Astrocyte of the spinal cord (primary cell): ENCODE data around the gene LIF.

ENCODE experiments used
- DNase-seq: peaks from one replicate; pipeline ENCODE4 v3.0.0; 2011; ENCODE audit warnings: low read depth, low spot score
- H3K4me3 ChIP-seq: 2 replicates; pipeline ENCODE4 v1.5.1; 2011; ENCODE audit warnings: low read depth, mild to moderate bottlenecking, low read length, moderate library complexity
- in situ Hi-C: cut with HindIII; loops from 2 replicates; pipeline ENCODE4 v1.10.0; 2017; ENCODE audit warnings: low sequenced_read_pairs
- TF ChIP-seq, protein P1 (sequence below): IDR thresholded peaks from 2 replicates; pipeline ENCODE4 v1.5.1; 2012; ENCODE audit warnings: low read depth, mild to moderate bottlenecking, low read length, inconsistent platforms

Gene LIF

DNA sequence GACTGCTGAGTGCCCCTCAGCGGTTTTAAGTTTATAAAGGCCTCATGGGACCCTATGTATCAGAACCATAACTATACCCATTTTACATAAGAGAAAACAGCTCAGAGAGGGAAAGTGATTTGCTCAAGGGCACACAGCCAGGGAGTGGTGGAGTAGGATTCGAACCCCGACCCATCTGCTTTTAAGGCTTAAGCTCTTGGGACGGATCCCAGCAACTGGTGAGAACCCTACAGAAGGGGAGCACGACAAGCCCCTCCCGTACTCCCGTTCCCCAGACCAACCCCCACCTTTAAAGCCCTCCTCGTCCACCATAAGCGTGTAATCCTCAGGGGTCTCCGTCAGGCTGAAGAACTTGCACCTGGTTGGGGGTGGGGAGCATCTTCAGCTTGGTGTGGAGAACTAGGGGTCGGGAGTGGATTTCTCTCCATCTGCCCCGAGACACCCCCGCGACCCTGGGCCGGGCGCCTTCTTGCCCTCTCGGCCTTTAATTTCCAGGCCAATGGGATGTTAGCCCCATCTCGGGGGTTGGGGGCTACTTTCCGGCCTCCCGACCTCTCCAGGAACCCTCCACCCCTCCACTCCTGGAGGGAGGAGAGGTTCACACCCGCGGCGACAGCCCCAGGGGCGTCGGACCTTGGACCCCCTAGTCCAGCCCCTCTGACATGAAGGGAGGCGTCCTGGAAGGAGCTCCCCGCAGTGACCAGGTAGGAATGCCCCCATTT lies 42.0 kb upstream of the LIF start:
- TF ChIP-seq, protein P1, sequence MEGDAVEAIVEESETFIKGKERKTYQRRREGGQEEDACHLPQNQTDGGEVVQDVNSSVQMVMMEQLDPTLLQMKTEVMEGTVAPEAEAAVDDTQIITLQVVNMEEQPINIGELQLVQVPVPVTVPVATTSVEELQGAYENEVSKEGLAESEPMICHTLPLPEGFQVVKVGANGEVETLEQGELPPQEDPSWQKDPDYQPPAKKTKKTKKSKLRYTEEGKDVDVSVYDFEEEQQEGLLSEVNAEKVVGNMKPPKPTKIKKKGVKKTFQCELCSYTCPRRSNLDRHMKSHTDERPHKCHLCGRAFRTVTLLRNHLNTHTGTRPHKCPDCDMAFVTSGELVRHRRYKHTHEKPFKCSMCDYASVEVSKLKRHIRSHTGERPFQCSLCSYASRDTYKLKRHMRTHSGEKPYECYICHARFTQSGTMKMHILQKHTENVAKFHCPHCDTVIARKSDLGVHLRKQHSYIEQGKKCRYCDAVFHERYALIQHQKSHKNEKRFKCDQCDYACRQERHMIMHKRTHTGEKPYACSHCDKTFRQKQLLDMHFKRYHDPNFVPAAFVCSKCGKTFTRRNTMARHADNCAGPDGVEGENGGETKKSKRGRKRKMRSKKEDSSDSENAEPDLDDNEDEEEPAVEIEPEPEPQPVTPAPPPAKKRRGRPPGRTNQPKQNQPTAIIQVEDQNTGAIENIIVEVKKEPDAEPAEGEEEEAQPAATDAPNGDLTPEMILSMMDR: no peak
- peak overlapping the region; percentile 74 for H3K4me3 ChIP-seq
- no peak for DNase-seq
- in situ Hi-C loops: no loop called here

DNA sequence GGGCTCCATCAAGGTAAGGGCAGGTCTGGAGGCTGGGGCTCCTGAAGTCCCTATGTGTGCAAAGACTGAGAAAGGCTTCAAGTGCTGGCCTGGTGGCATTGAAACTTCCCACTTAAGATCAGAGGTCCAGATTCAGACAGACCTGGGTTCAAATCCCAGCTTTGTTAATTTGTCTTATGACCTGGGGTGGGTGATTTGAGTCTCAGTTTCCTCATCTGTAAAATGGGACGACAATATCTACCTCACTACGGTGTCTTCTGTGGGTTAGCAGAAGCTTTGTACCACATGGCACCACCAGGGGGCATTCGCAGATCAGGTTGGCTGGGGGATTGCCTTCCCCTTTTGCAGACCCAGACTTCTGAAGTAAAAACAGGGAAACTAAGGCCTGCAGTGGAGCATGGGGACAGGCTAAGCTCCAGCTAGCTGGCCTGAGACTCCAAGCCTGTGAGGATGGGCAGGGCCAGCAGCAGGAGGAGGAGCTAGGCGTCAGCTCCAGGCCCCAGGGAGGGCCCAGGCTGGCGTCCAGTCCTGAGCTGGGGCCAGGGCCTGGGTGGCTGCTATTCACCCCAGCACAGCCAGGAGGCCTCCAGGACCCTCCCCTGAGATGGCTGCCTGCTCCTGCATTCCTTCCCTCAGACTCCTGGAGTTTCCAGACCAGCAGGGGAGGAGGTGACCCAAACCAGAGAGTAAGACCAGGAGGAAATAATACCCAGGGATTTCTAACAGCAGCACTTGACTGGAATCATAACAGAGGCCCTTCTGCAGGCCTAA lies 41.3 kb upstream of the LIF start:
- TF ChIP-seq, protein P1: peak; percentile 62
- in situ Hi-C loops: no loop called here
- H3K4me3 ChIP-seq: peak overlapping the region; percentile 74
- DNase-seq: peak; percentile 93

DNA sequence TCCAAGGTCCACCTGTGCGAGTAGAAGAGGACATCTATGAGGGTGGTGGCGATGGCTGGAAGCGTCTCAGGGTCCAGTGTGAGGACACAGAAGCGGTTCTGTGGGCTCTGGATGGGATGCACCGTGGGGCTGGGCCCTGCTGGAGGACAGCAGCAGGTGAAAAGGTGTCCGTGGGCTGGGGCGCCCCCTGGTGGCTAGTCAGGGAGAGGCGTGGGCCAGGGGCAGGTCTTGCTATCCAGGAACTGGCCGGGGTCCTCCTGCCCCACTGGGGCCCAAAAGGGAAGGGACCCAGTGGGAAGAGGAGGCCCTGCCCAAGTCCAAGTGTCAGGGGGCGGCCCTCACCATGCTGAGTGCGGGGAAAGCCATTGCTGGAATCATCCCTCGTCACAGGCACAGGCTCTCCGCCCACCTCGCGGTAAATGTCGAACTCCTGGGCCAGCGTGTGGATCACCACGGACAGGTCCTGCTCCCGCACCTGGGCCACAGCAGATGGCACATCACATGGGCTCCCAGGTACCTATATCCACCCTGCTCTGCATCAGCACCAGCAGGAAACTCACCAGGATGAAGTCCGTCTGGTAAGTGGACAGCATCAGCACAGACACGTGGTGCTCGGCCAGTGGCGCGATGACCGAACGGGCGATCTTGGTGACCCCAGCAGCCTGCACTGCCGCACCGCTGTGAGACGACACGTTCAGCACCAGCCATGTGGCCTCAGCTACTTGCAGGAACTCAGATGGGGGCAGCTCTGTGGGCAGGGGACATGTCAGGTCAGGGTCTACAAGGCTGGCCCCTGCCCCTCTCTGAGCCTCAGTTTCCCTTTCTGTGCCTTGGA lies 40.5 kb upstream of the LIF start:
- TF ChIP-seq, protein P1: peak; percentile 93
- H3K4me3 ChIP-seq: no peak overlapping the region
- in situ Hi-C loops: no loop called here
- peak; percentile 48 for DNase-seq

DNA sequence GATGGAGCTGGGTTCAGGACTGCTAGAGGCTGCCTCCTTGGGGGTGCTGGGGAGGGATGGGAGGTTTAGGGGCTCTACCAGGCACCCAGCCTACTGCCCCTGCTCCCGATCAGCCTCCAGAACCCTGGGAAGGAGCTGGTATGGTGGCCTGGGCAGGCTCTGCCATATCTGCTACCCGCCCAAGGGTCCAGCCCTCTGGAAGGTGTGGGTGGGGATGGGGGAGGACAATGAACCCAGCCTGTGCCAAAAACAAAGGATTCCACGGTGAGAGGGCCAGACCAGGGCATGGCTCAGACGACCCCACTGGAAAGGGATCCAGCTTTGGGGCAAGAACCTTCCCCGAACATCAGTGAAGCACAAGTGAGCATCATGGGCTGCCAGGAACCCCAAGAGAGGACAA lies 39.8 kb upstream of the LIF start:
- TF ChIP-seq, protein P1: no peak
- in situ Hi-C loops: no loop called here
- no peak for DNase-seq
- H3K4me3 ChIP-seq: no peak overlapping the region

DNA sequence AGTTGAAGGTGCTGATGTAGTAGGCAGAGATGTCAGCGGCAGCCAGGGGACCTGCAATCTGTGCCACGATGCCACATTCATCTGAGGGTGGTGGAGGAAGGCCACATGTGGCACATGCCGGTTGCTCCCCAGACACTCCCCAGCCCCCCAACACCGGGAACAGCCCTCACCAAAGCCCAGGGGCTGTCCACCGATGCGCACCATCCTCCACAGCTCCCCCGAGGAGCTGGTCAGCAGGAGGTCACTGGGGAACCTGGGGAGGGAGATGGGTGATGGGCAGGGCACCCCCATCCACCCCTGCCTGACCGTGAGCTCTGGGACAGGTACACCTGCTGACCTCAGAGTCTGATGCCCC lies 39.3 kb upstream of the LIF start:
- TF ChIP-seq, protein P1: no peak
- no peak overlapping the region for H3K4me3 ChIP-seq
- DNase-seq: no peak
- in situ Hi-C loops: no loop called here

DNA sequence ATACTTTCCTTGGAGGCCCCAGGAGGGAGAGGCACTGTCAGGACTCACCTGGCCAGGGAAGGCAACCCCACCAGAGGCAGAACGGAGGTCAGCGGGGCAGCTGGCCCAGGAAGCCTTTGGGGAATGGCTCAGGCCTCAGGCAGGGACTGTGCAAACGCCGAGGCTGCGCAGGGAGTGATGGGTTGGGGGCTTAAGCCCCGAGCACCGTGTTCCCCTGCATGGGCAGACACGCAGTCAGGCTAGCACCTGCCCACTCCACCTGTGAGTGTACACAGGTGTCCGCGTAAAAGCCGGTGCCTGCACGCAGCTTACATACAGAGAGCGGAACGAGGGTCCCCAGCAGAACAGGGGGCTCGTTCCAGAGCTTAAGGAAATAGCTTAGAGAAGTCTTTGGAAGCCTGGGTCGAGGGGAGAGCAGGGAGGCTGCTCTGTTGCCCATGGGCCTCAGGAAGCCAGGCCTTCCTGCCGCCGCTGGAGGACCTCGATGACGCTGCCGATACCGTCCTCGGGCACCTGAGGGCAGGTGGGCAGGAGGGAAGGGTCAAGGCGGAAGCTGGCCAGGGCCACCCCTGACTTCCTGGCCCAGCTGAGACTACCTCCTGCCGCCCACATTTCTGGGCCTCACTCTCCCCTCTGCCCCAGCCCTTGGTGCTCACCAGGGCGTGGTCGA lies 38.8 kb upstream of the LIF start:
- in situ Hi-C loops: no loop called here
- TF ChIP-seq, protein P1: no peak
- DNase-seq: no peak
- no peak overlapping the region for H3K4me3 ChIP-seq
